Erythroblast (primary cell): Measurements from ENCODE around the gene GABRR3.

Experiments
- GATA1 ChIP-seq: IDR thresholded peaks from 2 replicates; pipeline ENCODE4 v1.6.1; 2011; ENCODE audit warnings: low read depth, mild to moderate bottlenecking, control low read depth, low read length, moderate library complexity
- POLR2A ChIP-seq: IDR thresholded peaks from 2 replicates; pipeline ENCODE4 v1.6.1; 2011; ENCODE audit warnings: mild to moderate bottlenecking, low read length

DNA sequence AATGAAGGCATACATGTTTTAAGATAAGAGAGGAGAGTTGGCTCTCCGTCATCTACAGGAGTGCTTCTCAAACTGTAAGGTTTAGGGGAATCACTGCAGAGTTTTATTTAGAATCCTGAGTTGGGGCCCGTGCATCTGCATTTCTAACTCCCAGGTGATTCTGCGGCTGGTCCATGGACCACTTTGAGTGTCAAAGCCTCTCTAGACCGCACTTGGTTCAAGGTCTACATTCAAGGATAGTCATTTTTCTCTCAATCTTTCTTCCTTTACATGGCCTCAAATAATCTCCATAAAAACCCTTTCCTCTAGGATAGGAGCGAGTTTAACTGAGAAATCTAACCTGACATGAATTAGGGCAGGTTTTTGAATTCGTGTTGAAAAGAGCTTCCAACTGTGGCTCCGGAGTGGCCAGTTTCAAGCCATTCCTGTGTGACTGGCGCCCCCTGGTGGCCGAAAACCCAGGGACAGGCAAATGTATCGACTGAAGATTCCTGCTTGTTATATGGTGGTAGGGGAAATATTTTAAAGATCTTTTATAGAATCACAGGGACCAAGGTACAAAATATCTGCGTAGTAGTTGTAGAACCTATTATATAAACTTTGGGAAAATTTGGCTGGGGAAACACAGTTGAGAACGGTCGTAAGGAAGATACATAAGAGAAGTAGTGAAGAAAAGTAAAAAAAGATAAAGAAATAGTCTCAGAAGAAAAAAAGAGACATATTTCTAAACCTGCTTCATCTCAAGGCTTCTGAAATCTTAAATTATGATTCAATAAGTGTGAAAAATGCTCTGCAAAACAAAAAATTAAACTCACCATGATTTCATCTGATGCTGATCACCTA lies 11.9 kb downstream of the GABRR3 start:
- TF ChIP-seq POLR2A = no peak
- TF ChIP-seq GATA1 = no peak
